Measurements from ENCODE around the gene RCOR2. TPM values are rescaled to one million over a fixed set of nuclear protein-coding genes. Genes with fewer than 3 reads are reported as not detected.

RCOR2 gene
- total RNA-seq, 1 experiment from 2014 or later = 3.9 TPM

DNA sequence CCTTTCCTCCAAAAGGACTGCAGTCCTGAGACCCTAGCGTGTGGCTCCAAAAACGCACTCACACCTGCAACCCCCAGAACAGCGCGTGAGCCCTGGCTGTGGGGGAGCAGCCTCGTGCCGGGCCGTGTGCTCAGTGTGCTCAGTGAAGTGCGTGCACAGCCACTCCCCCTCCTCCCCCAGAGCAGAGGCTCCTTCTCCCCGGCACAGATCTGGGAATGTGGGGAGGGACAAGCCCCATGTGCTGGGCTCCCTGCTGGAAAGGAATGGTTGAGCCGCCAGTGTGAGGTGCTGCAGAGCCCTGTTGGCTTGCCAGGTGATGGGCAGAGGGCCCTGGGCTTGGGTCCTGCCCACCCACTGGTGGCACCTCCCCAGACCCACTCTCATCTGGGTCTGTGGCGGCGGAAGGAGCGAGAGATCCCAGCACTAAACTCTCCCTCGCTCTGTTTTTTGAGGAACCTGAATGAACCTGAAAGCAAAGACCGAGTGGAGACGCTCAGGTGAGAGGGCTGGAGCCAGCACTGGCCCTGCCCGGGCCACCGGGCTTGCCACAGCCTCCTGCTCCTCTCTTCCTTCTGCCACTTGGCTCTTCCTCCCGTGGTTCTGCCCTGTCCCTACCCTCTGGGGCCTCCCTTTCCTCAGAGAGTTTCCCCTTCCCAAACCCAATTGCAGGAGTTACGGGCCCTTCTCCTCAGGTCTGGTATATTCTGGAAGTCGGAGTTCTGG, 9.0 kb downstream of the RCOR2 start:
- no peak for DNase-seq (ENCODE audit: low spot score)
- no TSS peak for BruUV-seq (replicated peaks)
- ChIA-PET POLR2A (ENCODE audit: low non-redundant PET) (no interaction called here), CTCF (no interaction called here)
- intact Hi-C loops (cut with micrococcal nuclease; ENCODE audit: unreplicated experiment) = no loop called here
- TF ChIP-seq, protein P1, sequence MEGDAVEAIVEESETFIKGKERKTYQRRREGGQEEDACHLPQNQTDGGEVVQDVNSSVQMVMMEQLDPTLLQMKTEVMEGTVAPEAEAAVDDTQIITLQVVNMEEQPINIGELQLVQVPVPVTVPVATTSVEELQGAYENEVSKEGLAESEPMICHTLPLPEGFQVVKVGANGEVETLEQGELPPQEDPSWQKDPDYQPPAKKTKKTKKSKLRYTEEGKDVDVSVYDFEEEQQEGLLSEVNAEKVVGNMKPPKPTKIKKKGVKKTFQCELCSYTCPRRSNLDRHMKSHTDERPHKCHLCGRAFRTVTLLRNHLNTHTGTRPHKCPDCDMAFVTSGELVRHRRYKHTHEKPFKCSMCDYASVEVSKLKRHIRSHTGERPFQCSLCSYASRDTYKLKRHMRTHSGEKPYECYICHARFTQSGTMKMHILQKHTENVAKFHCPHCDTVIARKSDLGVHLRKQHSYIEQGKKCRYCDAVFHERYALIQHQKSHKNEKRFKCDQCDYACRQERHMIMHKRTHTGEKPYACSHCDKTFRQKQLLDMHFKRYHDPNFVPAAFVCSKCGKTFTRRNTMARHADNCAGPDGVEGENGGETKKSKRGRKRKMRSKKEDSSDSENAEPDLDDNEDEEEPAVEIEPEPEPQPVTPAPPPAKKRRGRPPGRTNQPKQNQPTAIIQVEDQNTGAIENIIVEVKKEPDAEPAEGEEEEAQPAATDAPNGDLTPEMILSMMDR (conservative IDR thresholded peaks at IDR 0.05; ENCODE audit: low read depth, low read length) = 0 out of 2 replicates have a peak, but pooled peaks have one; percentile 19
- no peak for TF ChIP-seq EZH2 (IDR thresholded peaks at IDR 0.05; ENCODE audit: borderline replicate concordance, low read depth, low read length, poor library complexity, severe bottlenecking)
- Histone ChIP-seq H3K27ac (ENCODE audit: low read depth, low read length, poor library complexity, severe bottlenecking) (no peak overlapping the region), H3K9me3 (ENCODE audit: low read depth, low read length, poor library complexity, severe bottlenecking) (no peaks in the 10 kb centered on the region), H3K27me3 (replicated peaks; ENCODE audit: insufficient read depth, low read depth, low read length, poor library complexity) (no peaks in the 10 kb centered on the region), H3K36me3 (ENCODE audit: insufficient read depth, low read length, poor library complexity, severe bottlenecking) (peaks cover 28% of the 10 kb centered on the region), H3K4me1 (ENCODE audit: insufficient read depth, low read length, poor library complexity, severe bottlenecking) (peaks cover 10% of the 10 kb centered on the region), H3K4me3 (ENCODE audit: low read depth, low read length, poor library complexity, severe bottlenecking) (no peak overlapping the region)

DNA sequence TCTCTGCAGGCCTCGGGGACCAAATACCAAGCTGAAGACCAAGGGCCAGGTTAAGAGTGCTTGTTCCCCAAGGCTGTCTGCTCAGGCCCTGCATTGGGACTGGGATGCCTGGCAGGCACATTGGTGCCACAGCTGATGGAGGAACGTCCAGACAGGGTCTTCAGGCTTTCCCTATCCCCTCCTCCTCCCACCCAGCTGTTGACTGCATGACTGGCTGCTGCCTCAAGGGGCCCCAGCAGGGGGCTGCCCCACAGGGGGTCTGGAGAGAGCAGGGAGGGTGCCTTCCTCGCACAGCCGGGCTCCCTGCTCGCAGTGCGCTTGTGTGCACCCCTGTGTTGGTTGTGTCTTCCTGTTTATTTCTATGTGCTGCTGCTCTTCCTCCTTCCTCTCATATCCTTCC, 9.9 kb downstream of the RCOR2 start:
- Histone ChIP-seq H3K4me1 (ENCODE audit: insufficient read depth, low read length, poor library complexity, severe bottlenecking) (peaks cover 10% of the 10 kb centered on the region), H3K9me3 (ENCODE audit: low read depth, low read length, poor library complexity, severe bottlenecking) (no peaks in the 10 kb centered on the region), H3K27ac (ENCODE audit: low read depth, low read length, poor library complexity, severe bottlenecking) (no peak overlapping the region), H3K36me3 (ENCODE audit: insufficient read depth, low read length, poor library complexity, severe bottlenecking) (peaks cover 37% of the 10 kb centered on the region), H3K4me3 (ENCODE audit: low read depth, low read length, poor library complexity, severe bottlenecking) (no peak overlapping the region), H3K27me3 (replicated peaks; ENCODE audit: insufficient read depth, low read depth, low read length, poor library complexity) (no peaks in the 10 kb centered on the region)
- BruUV-seq (replicated peaks) = no TSS peak
- POLR2A ChIA-PET (ENCODE audit: low non-redundant PET) = no interaction called here
- no peak for DNase-seq (ENCODE audit: low spot score)
- TF ChIP-seq, protein P1 (conservative IDR thresholded peaks at IDR 0.05; ENCODE audit: low read depth, low read length) = no peak
- no peak for TF ChIP-seq EZH2 (IDR thresholded peaks at IDR 0.05; ENCODE audit: borderline replicate concordance, low read depth, low read length, poor library complexity, severe bottlenecking)
- intact Hi-C loops (cut with micrococcal nuclease; ENCODE audit: unreplicated experiment) = no loop called here
- CTCF ChIA-PET = interaction anchor here (0.6 to 1.4 kb wide), 3 partner anchors 70 to 836 kb away, joined by 3 to 4 read pairs (median 4); no protein-coding TSS in a partner anchor

DNA sequence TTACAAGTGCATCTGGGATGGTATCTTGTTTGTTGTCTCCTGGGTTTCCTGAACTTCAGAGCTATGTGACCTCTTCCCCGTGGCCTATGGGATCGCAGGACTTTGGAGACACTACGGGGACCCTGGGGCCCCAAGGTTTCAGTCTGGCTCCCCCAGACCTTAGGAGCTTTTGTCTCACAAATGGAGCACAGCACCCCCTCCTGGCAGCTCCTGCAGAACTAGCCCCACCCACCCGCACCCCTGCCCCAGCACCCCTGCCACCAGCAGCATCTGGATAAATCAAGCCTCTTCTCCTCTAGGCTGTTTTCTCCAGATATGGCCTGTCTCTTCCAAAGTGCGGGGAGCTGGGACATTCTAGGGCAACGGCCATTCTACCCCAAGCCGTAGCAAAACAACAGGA, 10.4 kb downstream of the RCOR2 start:
- peaks cover 10% of the 10 kb centered on the region for H3K4me1 ChIP-seq (ENCODE audit: insufficient read depth, low read length, poor library complexity, severe bottlenecking)
- no peak overlapping the region for H3K4me3 ChIP-seq (ENCODE audit: low read depth, low read length, poor library complexity, severe bottlenecking)
- POLR2A ChIA-PET (ENCODE audit: low non-redundant PET) = no interaction called here
- intact Hi-C loops (cut with micrococcal nuclease; ENCODE audit: unreplicated experiment) = loop anchor here (1.0 kb wide), 1 partner anchor 69 kb away; no protein-coding TSS in a partner anchor
- no peaks in the 10 kb centered on the region for H3K27me3 ChIP-seq (replicated peaks; ENCODE audit: insufficient read depth, low read depth, low read length, poor library complexity)
- TF ChIP-seq, protein P1 (conservative IDR thresholded peaks at IDR 0.05; ENCODE audit: low read depth, low read length) = peak; percentile 42; the same call in 1 of the 2 replicates
- no peak for TF ChIP-seq EZH2 (IDR thresholded peaks at IDR 0.05; ENCODE audit: borderline replicate concordance, low read depth, low read length, poor library complexity, severe bottlenecking)
- no TSS peak for BruUV-seq (replicated peaks)
- H3K9me3 ChIP-seq (ENCODE audit: low read depth, low read length, poor library complexity, severe bottlenecking) = no peaks in the 10 kb centered on the region
- peak; percentile 51 for DNase-seq (ENCODE audit: low spot score)
- H3K36me3 ChIP-seq (ENCODE audit: insufficient read depth, low read length, poor library complexity, severe bottlenecking) = peaks cover 41% of the 10 kb centered on the region
- CTCF ChIA-PET = interaction anchor here (0.6 to 1.4 kb wide), 4 partner anchors 68 to 836 kb away, joined by 3 to 4 read pairs (median 4); partner anchors contain the start of gene MARK2
- no peak overlapping the region for H3K27ac ChIP-seq (ENCODE audit: low read depth, low read length, poor library complexity, severe bottlenecking)

Data from A673 (cell line).